Activated CD4-positive, alpha-beta T cell treated with anti-CD3 and anti-CD28 coated beads, Interleukin-2, amount 50 U/mL, for 24 hours (primary cell): Measurements from ENCODE around the gene CDYL2.
"Not testable (repeated sequence)": the region's sequence is repeated elsewhere in the genome, so short reads cannot be mapped to it uniquely, and the experiment has no call there.

ENCODE experiments used
- DNase-seq, 2 donors: peaks; one replicate each; pipeline ENCODE4 v3.0.0-alpha.2; 2020; ENCODE audit warnings: low read depth in 1 of 2, low spot score in 1 of 2

Gene CDYL2

GRCh38 chr16:80809366-80809765 is 5.0 kb upstream of the CDYL2 start:
- no peak for DNase-seq

GRCh38 chr16:80807906-80808305 is 3.5 kb upstream of the CDYL2 start:
- no peak for DNase-seq

- DNase-seq, result peak; percentile 20 to 49
These were observed 2.5 kb upstream of the CDYL2 start for GRCh38 chr16:80806927-80807340.

DNA sequence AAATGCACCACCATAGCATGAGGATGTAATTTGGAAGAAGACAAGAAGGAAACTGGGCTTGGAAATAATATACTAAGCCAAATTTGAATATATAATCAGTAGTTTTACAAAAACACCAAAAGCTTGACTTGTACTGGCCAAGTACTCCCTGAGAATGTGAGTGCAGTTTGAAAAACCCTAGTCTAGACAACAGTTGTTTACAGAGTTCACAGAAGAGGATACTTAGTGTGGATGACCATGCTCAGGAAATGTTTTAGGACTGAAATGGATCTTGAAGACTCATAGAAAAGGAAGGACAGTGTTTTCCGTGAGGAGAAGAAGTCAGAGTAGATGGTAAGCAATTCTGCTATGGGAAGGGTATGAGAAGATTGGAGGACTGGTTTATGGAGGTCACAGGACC is 1.9 kb upstream of the CDYL2 start:
- no peak for DNase-seq

DNA sequence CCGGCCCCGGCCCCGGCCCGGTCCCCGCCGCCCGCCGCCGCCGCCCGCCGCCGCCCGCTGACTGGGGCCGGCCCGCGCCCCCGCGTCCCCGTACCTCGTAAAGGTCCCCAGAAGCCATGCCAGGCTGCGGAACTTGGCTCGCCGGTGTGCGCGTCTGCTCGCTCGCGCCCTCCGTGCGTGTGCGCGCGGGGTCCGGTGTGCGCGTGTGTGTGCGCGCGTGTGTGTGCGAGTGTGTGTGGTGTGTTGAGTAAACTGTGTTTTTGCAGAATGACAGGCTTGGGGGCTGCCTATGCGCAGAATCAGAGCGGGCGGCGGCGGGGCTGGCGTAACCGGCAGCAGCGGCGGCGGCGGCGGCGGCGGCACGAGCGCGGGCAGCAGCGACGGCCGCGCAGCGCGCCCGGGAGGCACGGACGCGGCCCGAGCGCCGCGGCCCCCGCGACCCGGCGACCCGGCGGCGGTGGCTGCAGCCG is 307 bp downstream of the CDYL2 start:
- DNase-seq, result peak; percentile 48 to 51

GRCh38 chr16:80803339-80804055 is 901 bp downstream of the CDYL2 start:
- DNase-seq, result peak in 1 of 2 donors; percentile 12

- no peak for DNase-seq
These were observed 1.5 kb downstream of the CDYL2 start for GRCh38 chr16:80802902-80803301.

DNA sequence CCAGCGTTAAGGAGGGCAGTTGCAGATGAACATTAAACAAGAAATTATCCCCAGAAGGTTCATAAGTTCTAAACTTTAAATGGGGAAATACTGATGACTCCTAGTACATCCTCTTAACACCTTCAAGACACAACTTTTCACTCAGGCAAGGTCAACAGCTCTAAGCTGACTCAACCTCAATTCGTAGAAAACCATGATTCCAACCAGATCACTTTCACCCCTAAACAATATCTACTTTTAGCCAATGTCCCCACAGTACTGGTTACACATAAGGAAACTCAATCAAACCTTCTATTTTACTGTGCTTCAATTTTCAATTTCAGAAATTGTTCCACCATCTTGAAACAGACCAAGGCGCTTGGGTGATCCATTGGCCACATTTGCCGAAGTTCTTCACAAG is 2.3 kb downstream of the CDYL2 start:
- DNase-seq, result no peak

DNA sequence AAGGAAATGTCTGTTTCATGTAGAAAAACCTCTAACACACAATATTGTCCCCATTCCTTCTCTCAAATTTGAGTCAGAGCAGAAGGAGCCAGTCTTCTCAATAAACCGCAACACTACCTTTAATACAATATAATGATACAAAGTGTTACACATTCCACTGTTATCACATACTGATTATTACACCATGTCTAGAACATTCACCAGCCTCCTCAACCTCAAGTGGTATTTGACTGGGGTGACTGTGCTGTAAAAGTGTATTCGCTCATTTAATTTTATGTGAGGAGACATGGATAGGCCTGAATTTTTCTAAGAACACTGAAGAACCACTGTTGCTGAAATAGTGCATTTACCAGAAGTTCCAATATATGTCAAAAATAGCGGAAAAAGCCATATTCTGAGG is 10.3 kb downstream of the CDYL2 start:
- DNase-seq, result no peak

DNA sequence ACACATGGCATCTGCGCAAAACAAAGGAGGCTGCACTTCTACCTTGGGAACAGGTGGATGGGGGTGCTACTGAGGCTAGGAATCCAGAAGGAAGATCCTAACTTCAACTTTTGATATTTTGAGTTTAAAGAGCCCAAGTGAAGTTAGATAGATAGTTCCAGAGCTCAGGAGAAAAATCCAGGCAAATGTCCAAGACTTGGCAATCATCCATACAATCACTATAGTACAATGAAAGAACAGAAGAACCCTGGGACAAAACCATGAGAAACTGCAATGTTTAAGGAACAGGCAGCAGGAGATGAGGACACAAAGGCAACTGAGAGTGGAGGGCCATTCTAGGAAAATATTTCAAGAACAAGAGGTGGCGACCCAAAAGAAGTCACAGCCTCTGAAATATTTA is 12.4 kb downstream of the CDYL2 start:
- DNase-seq, result no peak

DNA sequence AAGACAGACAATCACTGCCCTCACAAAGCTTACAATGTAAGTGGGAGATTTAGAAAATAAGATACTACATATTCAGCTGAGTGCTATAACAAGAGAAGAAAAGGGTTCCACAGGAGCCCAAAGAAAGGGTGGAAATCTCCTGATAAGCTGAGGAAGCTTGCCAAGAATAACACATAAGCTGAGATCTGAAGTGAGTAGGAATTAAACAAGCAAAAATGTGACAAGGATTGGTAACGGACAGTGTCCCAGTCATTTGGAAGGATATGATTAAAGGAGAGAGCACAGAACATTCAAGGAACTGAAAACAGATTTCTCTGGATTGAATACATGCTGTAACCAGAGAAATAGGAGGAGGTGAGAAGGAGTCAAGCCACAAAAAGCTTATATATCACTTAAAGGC is 13.0 kb downstream of the CDYL2 start:
- no peak for DNase-seq

DNA sequence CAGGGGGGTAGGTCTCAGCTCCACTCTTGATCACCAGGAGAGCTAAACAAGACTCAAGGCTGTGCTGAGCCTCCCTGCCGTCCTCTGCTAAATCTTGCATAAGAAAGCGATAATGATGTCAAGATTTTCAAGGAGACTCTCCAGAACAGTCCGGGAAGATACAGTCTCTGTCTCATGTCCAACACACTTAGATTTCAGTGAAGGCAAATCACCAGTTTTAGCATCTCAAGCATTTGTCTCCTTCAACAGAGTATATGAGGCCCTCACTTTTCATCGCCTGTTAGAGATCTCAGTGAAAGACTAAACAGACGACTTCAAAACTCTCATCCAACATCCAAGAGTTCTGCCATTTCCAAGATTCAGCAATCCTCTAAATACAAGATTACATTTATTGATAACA is 13.6 kb downstream of the CDYL2 start:
- no peak for DNase-seq

- no peak for DNase-seq
These were observed 16.4 kb downstream of the CDYL2 start for GRCh38 chr16:80788027-80788426.

- not testable (repeated sequence) for DNase-seq
These were observed 17.8 kb downstream of the CDYL2 start for GRCh38 chr16:80786561-80786960.

DNA sequence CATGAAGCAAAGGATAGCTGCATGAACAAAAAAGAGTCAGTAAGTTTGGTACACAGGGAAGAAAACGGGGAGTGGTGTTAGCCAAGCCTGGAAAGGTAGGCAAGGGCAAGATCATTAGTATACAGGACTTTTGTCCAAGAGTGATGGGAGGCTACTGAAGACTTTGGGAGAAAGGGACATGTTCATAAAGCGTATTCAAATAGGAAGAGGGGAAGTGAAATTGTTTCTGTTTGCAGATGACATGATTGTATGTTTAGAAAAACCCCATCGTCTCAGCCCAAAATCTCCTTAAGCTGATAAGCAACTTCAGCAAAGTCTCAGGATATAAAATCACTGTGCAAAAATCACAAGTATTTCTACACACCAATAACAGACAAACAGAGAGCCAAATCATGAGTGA is 19.4 kb downstream of the CDYL2 start:
- DNase-seq, result no peak

DNA sequence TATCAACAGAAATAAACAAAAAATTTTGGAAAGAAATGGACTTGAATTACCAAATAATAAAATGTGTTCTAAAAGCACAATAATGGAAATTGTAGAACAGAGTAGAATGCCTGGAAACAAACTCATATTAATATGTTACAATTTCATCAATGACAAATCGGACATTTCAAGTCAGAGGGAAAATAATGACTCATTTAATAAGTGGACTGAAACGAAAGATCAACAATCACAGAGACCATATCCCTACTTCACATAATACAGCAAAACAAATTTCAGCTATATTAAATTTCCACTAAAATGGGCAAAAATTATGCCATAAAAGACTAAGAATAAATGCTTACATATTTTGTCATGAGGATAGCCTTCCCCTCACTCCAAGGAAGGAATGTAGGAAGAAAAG is 25.7 kb downstream of the CDYL2 start:
- DNase-seq, result no peak

GRCh38 chr16:80776856-80777255 is 27.5 kb downstream of the CDYL2 start:
- DNase-seq, result no peak

DNA sequence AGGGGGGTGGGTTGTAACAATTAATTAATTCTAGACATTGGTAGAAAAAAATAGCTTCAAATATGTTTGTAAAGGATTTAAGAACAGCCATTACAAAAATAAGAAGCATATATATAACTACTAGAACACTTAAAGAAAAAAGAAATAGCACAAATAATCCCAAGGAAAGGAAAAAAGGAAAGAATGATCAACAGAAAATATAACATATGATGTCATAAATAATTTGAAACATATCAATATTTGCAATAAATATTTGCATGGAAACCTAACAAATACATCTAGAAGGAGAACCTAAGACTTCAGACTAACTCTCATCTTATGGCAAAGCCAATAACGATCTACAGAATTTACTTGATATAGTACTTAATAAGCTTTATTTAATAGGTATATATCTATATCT is 28.9 kb downstream of the CDYL2 start:
- DNase-seq, result no peak

- no peak for DNase-seq
These were observed 37.6 kb downstream of the CDYL2 start for GRCh38 chr16:80766798-80767197.

DNA sequence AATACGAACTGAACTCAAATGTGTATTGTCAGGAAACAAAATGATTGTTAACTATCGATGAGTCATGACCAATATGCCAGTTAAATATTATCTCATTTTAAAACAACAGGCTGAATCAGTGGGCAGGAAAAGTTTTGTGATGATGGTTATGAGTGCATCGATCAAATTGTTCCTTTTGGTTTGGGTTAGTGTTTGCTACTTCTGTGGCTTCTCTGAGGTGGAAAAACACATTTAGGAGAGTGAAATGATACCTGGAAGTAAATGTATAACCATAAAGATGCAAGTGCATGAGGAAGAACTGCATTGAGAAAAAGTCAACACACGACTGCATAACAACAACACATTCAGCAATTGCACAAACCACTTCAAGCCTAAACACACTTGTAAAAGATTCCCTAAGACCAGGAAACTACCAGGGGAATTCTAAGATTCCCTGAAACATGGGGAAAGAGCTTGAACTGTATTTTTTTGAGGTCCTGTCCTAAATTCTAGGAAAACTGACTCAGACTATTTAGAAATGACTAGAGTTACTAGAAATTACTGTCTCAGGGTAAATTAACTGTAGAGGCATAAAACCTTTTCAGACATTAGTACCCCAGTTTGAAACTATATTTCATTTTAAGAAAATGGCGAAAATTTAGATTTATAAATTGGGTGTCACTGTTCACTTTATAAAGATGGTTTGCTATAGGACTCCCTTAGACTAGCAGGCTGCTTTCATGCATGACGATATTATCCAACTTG is 44.8 kb downstream of the CDYL2 start:
- no peak for DNase-seq

DNA sequence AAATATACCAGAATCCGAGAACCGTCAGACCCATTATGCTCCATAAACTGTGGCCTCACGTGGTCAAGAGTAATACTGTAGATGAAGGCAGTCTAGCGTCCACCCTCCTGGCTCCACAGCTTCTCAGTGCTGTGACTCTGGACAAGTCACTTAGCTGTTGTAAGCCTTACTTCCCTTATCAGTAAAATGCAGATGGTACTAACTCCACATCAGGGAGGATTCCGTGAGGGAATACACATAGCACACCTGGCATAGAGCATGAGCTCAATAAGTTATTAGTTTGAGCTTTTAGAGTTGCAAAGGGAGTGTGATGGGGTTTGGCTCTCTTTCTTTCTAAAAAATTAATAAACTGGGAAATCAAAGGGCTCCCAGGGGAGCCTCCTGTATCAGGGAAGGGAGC is 49.9 kb downstream of the CDYL2 start:
- no peak for DNase-seq

DNA sequence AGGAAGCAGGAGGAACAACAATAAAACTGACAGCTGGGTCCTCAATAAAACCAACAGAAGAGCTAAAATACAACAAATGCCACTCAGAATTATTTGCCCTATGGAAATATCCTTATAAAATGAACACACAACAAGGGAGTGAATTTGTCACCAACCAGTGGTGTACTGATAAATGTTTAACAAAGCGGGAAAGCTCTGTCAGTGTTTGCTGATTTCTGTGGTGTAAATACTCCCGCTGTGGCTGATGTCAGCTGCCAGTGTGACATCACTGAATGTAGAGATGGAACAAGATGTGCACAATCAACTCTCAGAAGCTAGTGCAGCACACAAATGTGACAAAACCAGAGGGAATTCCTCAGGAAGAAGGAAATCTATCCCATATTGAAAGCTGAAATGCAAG is 51.9 kb downstream of the CDYL2 start:
- DNase-seq, result no peak

DNA sequence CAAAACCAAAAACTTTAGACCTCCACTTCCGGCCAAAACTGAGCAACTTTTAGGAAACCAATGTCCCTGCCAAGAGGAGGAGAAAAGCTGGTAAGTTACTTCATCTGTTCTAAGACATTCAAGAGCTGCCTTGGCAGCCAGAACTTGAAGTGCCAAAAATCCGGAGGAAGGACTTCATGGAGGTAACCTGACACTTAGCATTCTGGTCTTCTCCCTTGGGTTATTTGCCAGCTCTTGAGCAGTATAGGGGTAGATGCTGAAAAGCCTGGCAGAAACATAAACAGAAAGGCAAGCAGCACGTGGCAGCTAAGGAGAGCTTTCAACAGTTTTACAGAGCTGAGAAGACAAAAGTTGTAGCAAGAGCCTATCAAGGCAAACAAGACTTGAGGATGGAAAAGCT is 53.2 kb downstream of the CDYL2 start:
- no peak for DNase-seq
